Measurements from ENCODE around the gene EFL1. TPM values are rescaled to one million over a fixed set of nuclear protein-coding genes. Genes with fewer than 3 reads are reported as not detected.
"Not testable (repeated sequence)": the region's sequence is repeated elsewhere in the genome, so short reads cannot be mapped to it uniquely, and the experiment has no call there.

The EFL1 gene
- total RNA-seq, 2 donors from 2014 or later = 42.0 to 59.1 TPM

DNA sequence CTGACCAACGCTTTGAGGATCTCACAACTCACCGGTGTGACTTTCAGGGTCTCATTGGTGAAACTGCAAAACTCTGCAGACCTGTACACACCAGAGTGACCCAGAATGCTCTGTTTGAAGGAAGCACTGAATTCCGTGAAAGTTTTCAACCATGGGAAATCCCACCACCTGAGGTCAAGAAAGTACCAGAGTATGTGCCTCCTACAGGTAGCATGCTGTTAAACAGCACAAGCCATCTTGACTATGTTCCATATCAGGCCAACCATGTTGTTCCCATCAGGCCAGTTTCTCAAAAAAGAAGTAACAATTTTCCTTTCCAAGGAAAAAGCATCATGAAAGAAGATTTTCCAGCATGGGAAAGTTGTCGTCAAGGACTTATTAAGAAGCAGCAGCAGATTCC is 19.9 kb upstream of the EFL1 start:
- TF ChIP-seq, protein P1, sequence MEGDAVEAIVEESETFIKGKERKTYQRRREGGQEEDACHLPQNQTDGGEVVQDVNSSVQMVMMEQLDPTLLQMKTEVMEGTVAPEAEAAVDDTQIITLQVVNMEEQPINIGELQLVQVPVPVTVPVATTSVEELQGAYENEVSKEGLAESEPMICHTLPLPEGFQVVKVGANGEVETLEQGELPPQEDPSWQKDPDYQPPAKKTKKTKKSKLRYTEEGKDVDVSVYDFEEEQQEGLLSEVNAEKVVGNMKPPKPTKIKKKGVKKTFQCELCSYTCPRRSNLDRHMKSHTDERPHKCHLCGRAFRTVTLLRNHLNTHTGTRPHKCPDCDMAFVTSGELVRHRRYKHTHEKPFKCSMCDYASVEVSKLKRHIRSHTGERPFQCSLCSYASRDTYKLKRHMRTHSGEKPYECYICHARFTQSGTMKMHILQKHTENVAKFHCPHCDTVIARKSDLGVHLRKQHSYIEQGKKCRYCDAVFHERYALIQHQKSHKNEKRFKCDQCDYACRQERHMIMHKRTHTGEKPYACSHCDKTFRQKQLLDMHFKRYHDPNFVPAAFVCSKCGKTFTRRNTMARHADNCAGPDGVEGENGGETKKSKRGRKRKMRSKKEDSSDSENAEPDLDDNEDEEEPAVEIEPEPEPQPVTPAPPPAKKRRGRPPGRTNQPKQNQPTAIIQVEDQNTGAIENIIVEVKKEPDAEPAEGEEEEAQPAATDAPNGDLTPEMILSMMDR (conservative IDR thresholded peaks at IDR 0.05) = peak; percentile 14
- peaks cover 11% of the 10 kb centered on the region for H3K4me1 Mint-ChIP-seq
- H3K27ac Mint-ChIP-seq; H3K4me3 Mint-ChIP-seq; H3K4me1 ChIP-seq (ENCODE audit: control insufficient read depth, insufficient read depth, low read length); DNase-seq; H3K27me3 ChIP-seq (ENCODE audit: control insufficient read depth, insufficient read depth, low read length, poor library complexity, severe bottlenecking); H3K36me3 Mint-ChIP-seq (ENCODE audit: low read depth); H3K4me3 ChIP-seq (ENCODE audit: low read length); H3K36me3 ChIP-seq (ENCODE audit: control insufficient read depth, insufficient read depth, low read length); H3K9me3 Mint-ChIP-seq; H3K27ac ChIP-seq (ENCODE audit: low read depth, low read length); H3K9ac ChIP-seq (ENCODE audit: extremely low read depth, low read length, poor library complexity, severe bottlenecking); H3K27me3 Mint-ChIP-seq (ENCODE audit: insufficient read depth): not testable (repeated sequence)
- 93 to 96% methylated on average over 4 of the region's 4 CpGs for WGBS, 2 experiments (ENCODE audit: insufficient coverage in 1 of 2, insufficient read length in 1 of 2)
- peaks cover 11% of the 10 kb centered on the region for H3K9me3 ChIP-seq (ENCODE audit: control insufficient read depth, low read length)

DNA sequence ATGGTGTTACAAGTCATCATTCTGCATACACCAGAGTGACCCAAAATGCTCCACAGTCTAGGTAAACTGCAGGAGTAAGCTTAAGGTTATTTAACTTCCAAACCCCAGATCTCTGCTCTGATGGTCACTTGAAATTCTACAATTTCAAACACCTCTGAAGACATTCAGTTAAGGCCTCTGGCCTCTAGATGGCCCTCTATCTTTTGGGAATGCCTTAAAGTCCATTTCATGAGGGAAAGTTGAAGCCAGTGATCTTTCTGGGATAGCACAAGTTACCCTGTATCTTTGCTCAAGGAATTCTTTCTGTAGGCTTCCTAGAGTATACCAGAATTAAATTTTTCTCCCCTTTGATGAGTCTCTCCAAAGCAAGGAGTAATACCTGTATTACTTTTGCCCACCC is 18.7 kb upstream of the EFL1 start:
- Mint-ChIP-seq H3K9me3 (peaks cover 17% of the 10 kb centered on the region), H3K4me1 (peaks cover 10% of the 10 kb centered on the region)
- not testable (repeated sequence) for H3K4me1 ChIP-seq (ENCODE audit: control insufficient read depth, insufficient read depth, low read length); H3K27ac Mint-ChIP-seq; H3K9ac ChIP-seq (ENCODE audit: extremely low read depth, low read length, poor library complexity, severe bottlenecking); H3K36me3 ChIP-seq (ENCODE audit: control insufficient read depth, insufficient read depth, low read length); DNase-seq; H3K27me3 ChIP-seq (ENCODE audit: control insufficient read depth, insufficient read depth, low read length, poor library complexity, severe bottlenecking); H3K27me3 Mint-ChIP-seq (ENCODE audit: insufficient read depth); H3K4me3 Mint-ChIP-seq; H3K27ac ChIP-seq (ENCODE audit: low read depth, low read length); H3K4me3 ChIP-seq (ENCODE audit: low read length); H3K36me3 Mint-ChIP-seq (ENCODE audit: low read depth)
- TF ChIP-seq, protein P1 (conservative IDR thresholded peaks at IDR 0.05) = peak; percentile 56
- peaks cover 21% of the 10 kb centered on the region for H3K9me3 ChIP-seq (ENCODE audit: control insufficient read depth, low read length)

DNA sequence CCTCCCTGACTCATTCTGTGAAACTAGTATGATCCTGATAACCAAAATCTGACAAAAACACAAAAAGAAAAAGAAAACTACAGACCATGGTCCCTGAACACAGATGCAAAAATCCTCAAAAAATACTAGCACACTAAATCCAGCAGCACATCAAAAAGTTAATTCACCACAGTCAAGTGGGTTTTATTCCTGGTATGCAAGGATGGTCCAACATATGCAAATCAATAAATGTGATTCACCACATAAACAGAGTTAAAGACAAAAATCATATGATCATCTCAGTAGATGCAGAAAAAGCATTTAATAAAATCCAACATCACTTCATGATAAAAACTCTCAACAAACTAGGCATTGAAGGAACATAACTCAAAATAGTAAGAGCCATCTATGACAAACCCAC is 12.9 kb upstream of the EFL1 start:
- peaks cover 48% of the 10 kb centered on the region for H3K36me3 Mint-ChIP-seq (ENCODE audit: low read depth)
- H3K4me1 ChIP-seq (ENCODE audit: control insufficient read depth, insufficient read depth, low read length) = peaks cover 10% of the 10 kb centered on the region
- TF ChIP-seq, protein P1 (conservative IDR thresholded peaks at IDR 0.05) = no peak
- no peak for DNase-seq
- H3K9ac ChIP-seq (ENCODE audit: extremely low read depth, low read length, poor library complexity, severe bottlenecking) = no peak overlapping the region
- peaks cover 5% of the 10 kb centered on the region for H3K27me3 Mint-ChIP-seq (ENCODE audit: insufficient read depth)
- H3K36me3 ChIP-seq (ENCODE audit: control insufficient read depth, insufficient read depth, low read length) = peaks cover 40% of the 10 kb centered on the region
- H3K4me1 Mint-ChIP-seq = no peaks in the 10 kb centered on the region
- no peak overlapping the region for H3K27ac ChIP-seq (ENCODE audit: low read depth, low read length)
- no peak overlapping the region for H3K27ac Mint-ChIP-seq
- peaks cover 67% of the 10 kb centered on the region for H3K9me3 Mint-ChIP-seq
- H3K4me3 ChIP-seq (ENCODE audit: low read length) = no peak overlapping the region
- H3K9me3 ChIP-seq (ENCODE audit: control insufficient read depth, low read length) = peaks cover 74% of the 10 kb centered on the region
- no peak overlapping the region for H3K4me3 Mint-ChIP-seq
- no peaks in the 10 kb centered on the region for H3K27me3 ChIP-seq (ENCODE audit: control insufficient read depth, insufficient read depth, low read length, poor library complexity, severe bottlenecking)
